Dermis blood vessel endothelial cell (primary cell): Measurements from ENCODE around the gene SLC6A19. TPM values are rescaled to one million over a fixed set of nuclear protein-coding genes. Genes with fewer than 3 reads are reported as not detected.
"Not testable (repeated sequence)": the region's sequence is repeated elsewhere in the genome, so short reads cannot be mapped to it uniquely, and the experiment has no call there.

Experiments used
- DNase-seq: peaks from one replicate; pipeline ENCODE4 v3.0.0; 2010
- total RNA-seq: library from RNA; depleted of rRNA; stranded (reverse); fragments of >200 nt; gene quantifications from 2 replicates; pipeline ENCODE4 v1.2.3, GENCODE V29; 2014

SLC6A19 gene
- total RNA-seq, result not detected in 2 replicates

- DNase-seq, result no peak
These were observed at the start of gene SLC6A19 for GRCh38 chr5:1201327-1202025. TSS of gene SLC6A19 (plus strand) at chr5:1201595. CDS start at chr5:1201651, 56 bp downstream.

- no peak for DNase-seq
These were observed 49.2 kb upstream of the SLC6A19 start for GRCh38 chr5:1152156-1152555.

GRCh38 chr5:1152771-1153282 is 48.6 kb upstream of the SLC6A19 start:
- DNase-seq, result no peak

GRCh38 chr5:1153428-1153827 is 48.0 kb upstream of the SLC6A19 start:
- DNase-seq, result no peak

GRCh38 chr5:1155191-1156032 is 46.0 kb upstream of the SLC6A19 start:
- DNase-seq, result no peak

GRCh38 chr5:1156033-1156753 is 45.2 kb upstream of the SLC6A19 start:
- DNase-seq, result no peak

GRCh38 chr5:1156754-1157460 is 44.5 kb upstream of the SLC6A19 start:
- no peak for DNase-seq

- DNase-seq, result not testable (repeated sequence)
These were observed 43.9 kb upstream of the SLC6A19 start for GRCh38 chr5:1157461-1157986.

GRCh38 chr5:1158647-1159340 is 42.6 kb upstream of the SLC6A19 start:
- no peak for DNase-seq

- DNase-seq, result no peak
These were observed 42.1 kb upstream of the SLC6A19 start for GRCh38 chr5:1159341-1159675.

- no peak for DNase-seq
These were observed 41.5 kb upstream of the SLC6A19 start for GRCh38 chr5:1159774-1160406.

GRCh38 chr5:1161108-1161832 is 40.1 kb upstream of the SLC6A19 start:
- peak; percentile 60 for DNase-seq

GRCh38 chr5:1161833-1162229 is 39.6 kb upstream of the SLC6A19 start:
- no peak for DNase-seq

- DNase-seq, result no peak
These were observed 39.1 kb upstream of the SLC6A19 start for GRCh38 chr5:1162276-1162675.

GRCh38 chr5:1162751-1163150 is 38.6 kb upstream of the SLC6A19 start:
- DNase-seq, result no peak

GRCh38 chr5:1163366-1163765 is 38.0 kb upstream of the SLC6A19 start:
- DNase-seq, result no peak

- DNase-seq, result no peak
These were observed 37.5 kb upstream of the SLC6A19 start for GRCh38 chr5:1163879-1164278.

- DNase-seq, result no peak
These were observed 36.4 kb upstream of the SLC6A19 start for GRCh38 chr5:1164696-1165630.

GRCh38 chr5:1165864-1166263 is 35.5 kb upstream of the SLC6A19 start:
- DNase-seq, result no peak
